GM04503 (cell line): ENCODE results near the gene S100A16.
"Not testable (repeated sequence)": the region's sequence is repeated elsewhere in the genome, so short reads cannot be mapped to it uniquely, and the experiment has no call there.

ENCODE experiments used
- DNase-seq: peaks from one replicate; pipeline ENCODE4 v3.0.0-alpha.2; 2012; ENCODE audit warnings: low read depth

S100A16 gene

DNA sequence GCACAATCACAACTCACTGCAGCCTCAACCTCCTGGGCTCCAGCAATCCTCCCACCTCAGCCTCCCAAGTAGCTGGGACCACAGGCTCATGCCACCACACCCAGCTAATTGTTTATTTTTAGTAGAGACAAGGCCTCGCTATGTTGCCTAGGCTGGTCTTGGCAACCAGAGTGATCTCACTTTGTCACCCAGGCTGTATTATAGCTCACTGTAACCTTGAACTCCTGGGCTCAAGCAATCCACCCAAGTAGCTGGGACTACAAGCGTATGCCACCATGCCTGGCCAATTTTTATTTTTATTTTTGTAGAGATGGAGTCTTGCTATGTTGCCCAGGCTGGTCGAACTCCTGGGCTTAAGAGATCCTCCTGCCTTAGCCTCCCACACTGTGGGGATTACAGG is 50.9 kb downstream of the S100A16 start:
- DNase-seq = not testable (repeated sequence)

GRCh38 chr1:153561466-153561985 is 51.4 kb downstream of the S100A16 start:
- no peak for DNase-seq

DNA sequence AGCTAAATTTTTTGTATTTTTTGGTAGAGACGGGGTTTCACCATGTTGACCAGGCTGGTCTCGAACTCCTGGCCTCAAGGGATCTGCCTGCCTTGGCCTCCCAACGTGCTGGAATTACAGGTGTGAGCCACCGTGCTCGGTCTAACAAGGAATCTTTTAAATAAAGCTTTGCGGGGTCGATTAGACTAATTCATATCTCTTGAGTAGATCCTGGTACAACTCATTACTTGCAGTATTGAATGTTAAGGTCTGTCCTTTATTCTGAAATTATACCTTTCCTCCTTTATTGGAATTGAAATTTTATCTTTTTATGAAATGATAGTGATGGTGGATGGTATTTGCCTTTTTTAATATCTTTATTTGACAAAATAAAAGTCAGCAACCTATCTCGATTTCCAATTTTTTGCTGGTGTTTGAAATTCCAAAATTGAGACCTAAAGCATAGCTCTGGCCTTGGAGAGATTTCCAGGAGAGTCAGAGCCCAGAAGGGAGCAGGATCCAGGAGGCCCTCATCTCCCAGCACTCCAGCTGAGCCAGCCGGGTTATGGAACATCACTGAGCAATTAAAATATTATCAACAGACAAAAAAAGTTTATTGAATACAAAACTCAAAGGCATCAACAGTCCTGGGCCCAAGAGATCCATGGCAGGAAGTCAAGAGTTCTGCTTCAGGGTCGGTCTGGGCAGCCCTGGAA is 52.0 kb downstream of the S100A16 start:
- DNase-seq = no peak

GRCh38 chr1:153560241-153560640 is 52.7 kb downstream of the S100A16 start:
- no peak for DNase-seq

DNA sequence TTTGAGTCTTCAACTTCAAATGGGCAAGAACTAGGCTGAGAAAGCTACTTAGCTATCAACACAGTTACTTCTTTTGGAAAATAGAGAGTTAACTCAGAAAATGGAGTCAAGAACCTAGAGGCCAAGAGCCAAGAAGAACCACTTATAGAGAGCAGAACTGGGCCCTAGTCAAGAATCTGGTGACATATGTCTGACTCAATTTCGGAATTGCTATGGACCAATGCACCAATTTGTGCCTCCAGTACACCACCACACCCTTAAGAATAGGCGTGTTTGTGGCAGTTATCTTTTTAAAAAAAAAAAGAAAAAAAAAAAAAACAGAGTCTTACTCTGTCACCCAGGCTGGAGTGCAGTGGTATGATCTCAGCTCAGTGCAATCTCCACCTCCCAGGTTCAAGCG is 55.1 kb downstream of the S100A16 start:
- DNase-seq = no peak
